ENCODE measurements around the gene FLT4. TPM values are rescaled to one million over a fixed set of nuclear protein-coding genes. Genes with fewer than 3 reads are reported as not detected.

Gene FLT4
- total and polyA plus RNA-seq, 2 experiments from 2014 or later, result 3.4 to 13.8 TPM

- Histone ChIP-seq H2AFZ (no peak overlapping the region), H3K9me2 (ENCODE audit: insufficient read depth) (no peaks in the 10 kb centered on the region), H3K27ac (ENCODE audit: low read depth) (no peak overlapping the region), H3K36me3 (ENCODE audit: insufficient read depth) (no peaks in the 10 kb centered on the region), H3K4me3 (no peak overlapping the region), H3K27me3 (ENCODE audit: insufficient read depth) (peaks cover 21% of the 10 kb centered on the region), H3K4me2 (no peak overlapping the region), H3K79me2 (replicated peaks; ENCODE audit: insufficient read depth) (no peaks in the 10 kb centered on the region), H3F3A (replicated peaks; ENCODE audit: low read depth) (peaks cover 7% of the 10 kb centered on the region; the same call in 1 of the 2 replicates), H3K4me1 (ENCODE audit: insufficient read depth) (0 out of 2 replicates have a peak, but pooled peaks cover 3% of the 10 kb centered on the region), H4K20me1 (replicated peaks; ENCODE audit: insufficient read depth) (no peaks in the 10 kb centered on the region)
- peaks cover 5% of the 10 kb centered on the region; the same call in 1 of the 3 replicates for H3K36me3 Mint-ChIP-seq (ENCODE audit: low read depth)
- H3K27ac Mint-ChIP-seq, result no peak overlapping the region
- no peak for DNase-seq (ENCODE audit: low spot score)
- ATAC-seq, result no peak
- TF ChIP-seq ETS1 (IDR thresholded peaks at IDR 0.05) (no peak), STAT1 (IDR thresholded peaks at IDR 0.05; ENCODE audit: unreplicated experiment) (no peak), NANOG (IDR thresholded peaks at IDR 0.05; ENCODE audit: borderline replicate concordance) (no peak), POLR2AphosphoS5 (IDR thresholded peaks at IDR 0.05; ENCODE audit: low read depth) (no peak), JUNB (IDR thresholded peaks at IDR 0.05; ENCODE audit: unreplicated experiment) (no peak), EZH2 (IDR thresholded peaks at IDR 0.05; ENCODE audit: low read depth, unreplicated experiment) (no peak), ZNF331 (CRISPR knock-in tag; IDR thresholded peaks at IDR 0.05; ENCODE audit: low read depth) (no peak), ZNF462 (CRISPR knock-in tag; IDR thresholded peaks at IDR 0.05) (no peak), CTCF (conservative IDR thresholded peaks at IDR 0.05; ENCODE audit: low read depth in 2 of 2) (no peak), EZH2phosphoT487 (IDR thresholded peaks at IDR 0.05; ENCODE audit: unreplicated experiment) (no peak), CREB1 (CRISPR knock-in tag; IDR thresholded peaks at IDR 0.05; ENCODE audit: low read depth) (no peak), REST (IDR thresholded peaks at IDR 0.05; ENCODE audit: unreplicated experiment) (no peak), ZNF114 (CRISPR knock-in tag; IDR thresholded peaks at IDR 0.05) (no peak)
- H3K4me1 Mint-ChIP-seq, result peaks cover 5% of the 10 kb centered on the region
- no peak overlapping the region for H3K4me3 Mint-ChIP-seq
- peaks cover 27% of the 10 kb centered on the region for H3K27me3 Mint-ChIP-seq (ENCODE audit: insufficient read depth, low read depth, poor library complexity)
- H3K9me3 Mint-ChIP-seq, result peaks cover 3% of the 10 kb centered on the region; the same call in 1 of the 3 replicates
These were observed 53.2 kb downstream of the FLT4 start for GRCh38 chr5:180596115-180596667.
